ENCODE data around the gene LOC128125822.

DNA sequence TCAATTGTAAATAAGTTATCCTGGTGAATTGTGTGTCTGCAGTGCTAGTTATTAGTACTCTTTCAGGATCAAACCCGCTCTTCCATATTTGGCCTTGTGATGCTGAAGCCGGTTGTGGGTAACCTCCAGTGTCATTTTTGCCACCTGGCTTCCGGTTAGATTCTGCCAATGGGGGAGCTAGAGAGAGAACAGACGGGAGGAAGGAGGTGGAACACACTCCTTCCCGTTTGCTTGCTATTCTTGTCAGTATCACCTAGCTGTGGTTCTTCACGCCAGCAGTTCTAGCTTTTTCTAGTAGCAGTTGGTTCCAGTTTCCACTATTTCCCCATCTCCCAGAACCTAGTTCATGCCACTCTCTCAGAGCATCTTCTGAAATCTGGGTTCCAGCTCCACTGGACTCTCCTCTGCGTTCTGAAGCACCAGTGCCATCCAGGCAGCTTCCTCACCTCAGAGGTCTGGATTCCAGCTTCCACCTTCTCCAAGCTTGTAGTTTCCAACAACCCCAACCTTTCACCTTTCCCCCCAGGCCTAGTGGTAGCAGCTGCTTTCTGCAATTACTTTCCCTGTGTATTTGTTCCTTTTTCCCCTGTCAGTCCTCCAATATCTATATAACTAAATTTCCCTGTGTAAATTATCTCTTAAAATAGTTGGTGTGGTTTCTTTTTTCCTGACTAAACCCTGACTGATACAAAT lies 46.9 kb upstream of the LOC128125822 start:
- TF ChIP-seq POLR2A (IDR thresholded peaks at IDR 0.05) (no peak), CTCF (IDR thresholded peaks at IDR 0.05) (no peak)

All from right lobe of liver (tissue), 4 donors.